ENCODE results near the gene OSBPL10. TPM values are rescaled to one million over a fixed set of nuclear protein-coding genes. Genes with fewer than 3 reads are reported as not detected.

Gene OSBPL10
- total RNA-seq, 1 experiment from 2014 or later, result 48.0 TPM

- H3K27me3 ChIP-seq (ENCODE audit: low read length), result no peaks in the 10 kb centered on the region
- no peak overlapping the region for H3K9ac ChIP-seq (ENCODE audit: low read length)
- no peaks in the 10 kb centered on the region for H3K9me3 ChIP-seq (ENCODE audit: low read length)
- no peak overlapping the region for H3K4me3 ChIP-seq (ENCODE audit: low read length)
- H3K79me2 ChIP-seq (ENCODE audit: low read length), result no peaks in the 10 kb centered on the region
- no peaks in the 10 kb centered on the region for H3K36me3 ChIP-seq (ENCODE audit: low read depth, low read length)
- H4K20me1 ChIP-seq (ENCODE audit: low read length), result no peaks in the 10 kb centered on the region
- H3K4me1 ChIP-seq (ENCODE audit: insufficient read depth, low read length), result peaks cover 11% of the 10 kb centered on the region
- H3K4me2 ChIP-seq (ENCODE audit: low read length), result no peak overlapping the region
- POLR2A ChIA-PET (ENCODE audit: unreplicated experiment), result no interaction called here
- no TSS peak for BruUV-seq (replicated peaks)
- H3F3A ChIP-seq (ENCODE audit: low read length, unreplicated experiment), result no peaks in the 10 kb centered on the region
- intact Hi-C loops (cut with micrococcal nuclease), result no loop called here
- DNase-seq (no peak), ATAC-seq (no peak)
- no peaks in the 10 kb centered on the region for H3K9me2 ChIP-seq (replicated peaks; ENCODE audit: low read length)
- H3K27ac ChIP-seq (ENCODE audit: low read length), result no peak overlapping the region
- TF ChIP-seq EZH2phosphoT487 (IDR thresholded peaks at IDR 0.05; ENCODE audit: borderline replicate concordance, low read length), result no peak
- H2AFZ ChIP-seq (ENCODE audit: low read length), result no peak overlapping the region
- CTCF ChIA-PET, result no interaction called here
These were observed 28.9 kb upstream of the OSBPL10 start for GRCh38 chr3:32009957-32010356.

DNA sequence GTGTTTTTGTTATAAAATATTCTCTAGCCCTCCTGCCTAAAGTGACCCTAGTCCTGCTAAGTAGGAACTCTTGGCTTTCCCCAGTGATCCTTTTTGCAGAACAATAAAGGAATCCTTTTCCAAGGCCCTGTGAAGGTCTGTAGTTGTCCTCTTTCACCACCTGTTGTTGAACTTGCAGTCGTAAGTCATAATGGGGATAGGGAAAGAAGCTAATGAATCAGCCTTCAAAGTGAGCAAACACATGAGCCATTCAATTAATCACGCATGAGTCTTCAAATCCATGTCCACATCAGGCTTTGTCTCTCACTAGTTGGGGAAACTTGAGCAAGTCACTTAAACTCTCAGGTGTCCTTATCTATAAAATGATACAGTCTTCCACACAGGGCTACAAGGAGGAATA, 28.0 kb upstream of the OSBPL10 start:
- ATAC-seq (peak; percentile 97), DNase-seq (peak; percentile 90)
- Histone ChIP-seq H3K27ac (ENCODE audit: low read length) (peak overlapping the region; percentile 11; the same call in 1 of the 2 replicates), H3K4me3 (ENCODE audit: low read length) (no peak overlapping the region), H3K79me2 (ENCODE audit: low read length) (no peaks in the 10 kb centered on the region), H3K9ac (ENCODE audit: low read length) (no peak overlapping the region), H3K27me3 (ENCODE audit: low read length) (no peaks in the 10 kb centered on the region), H3K9me3 (ENCODE audit: low read length) (no peaks in the 10 kb centered on the region), H3K4me2 (ENCODE audit: low read length) (no peak overlapping the region), H3F3A (ENCODE audit: low read length, unreplicated experiment) (no peaks in the 10 kb centered on the region), H3K9me2 (replicated peaks; ENCODE audit: low read length) (no peaks in the 10 kb centered on the region), H3K36me3 (ENCODE audit: low read depth, low read length) (no peaks in the 10 kb centered on the region), H3K4me1 (ENCODE audit: insufficient read depth, low read length) (peaks cover 11% of the 10 kb centered on the region), H4K20me1 (ENCODE audit: low read length) (no peaks in the 10 kb centered on the region), H2AFZ (ENCODE audit: low read length) (no peak overlapping the region)
- no TSS peak for BruUV-seq (replicated peaks)
- ChIA-PET POLR2A (ENCODE audit: unreplicated experiment) (interaction anchor here (0.6 kb wide), 1 partner anchor 164 kb away, joined by 5 read pairs; no protein-coding TSS in a partner anchor), CTCF (interaction anchor here (0.6 to 1.0 kb wide), 4 partner anchors 9 to 147 kb away, joined by 3 to 4 read pairs (median 4); no protein-coding TSS in a partner anchor)
- intact Hi-C loops (cut with micrococcal nuclease), result no loop called here
- TF ChIP-seq EZH2 (IDR thresholded peaks at IDR 0.05; ENCODE audit: low read length, unreplicated experiment), result no peak
- TF ChIP-seq CTCF (conservative IDR thresholded peaks at IDR 0.05; ENCODE audit: low read depth, low read length), result no peak
- no peak for TF ChIP-seq EZH2phosphoT487 (IDR thresholded peaks at IDR 0.05; ENCODE audit: borderline replicate concordance, low read length)

- no peaks in the 10 kb centered on the region for H3K9me2 ChIP-seq (replicated peaks; ENCODE audit: low read length)
- no TSS peak for BruUV-seq (replicated peaks)
- no peak overlapping the region for H3K9ac ChIP-seq (ENCODE audit: low read length)
- H3F3A ChIP-seq (ENCODE audit: low read length, unreplicated experiment), result no peaks in the 10 kb centered on the region
- H3K36me3 ChIP-seq (ENCODE audit: low read depth, low read length), result no peaks in the 10 kb centered on the region
- no peak overlapping the region for H3K4me2 ChIP-seq (ENCODE audit: low read length)
- H3K79me2 ChIP-seq (ENCODE audit: low read length), result no peaks in the 10 kb centered on the region
- no peak overlapping the region for H2AFZ ChIP-seq (ENCODE audit: low read length)
- no peak overlapping the region for H3K27ac ChIP-seq (ENCODE audit: low read length)
- H3K27me3 ChIP-seq (ENCODE audit: low read length), result no peaks in the 10 kb centered on the region
- H4K20me1 ChIP-seq (ENCODE audit: low read length), result no peaks in the 10 kb centered on the region
- ChIA-PET CTCF (no interaction called here), POLR2A (ENCODE audit: unreplicated experiment) (no interaction called here)
- intact Hi-C loops (cut with micrococcal nuclease), result no loop called here
- peak; percentile 51 for DNase-seq
- ATAC-seq, result peak; percentile 51
- no peaks in the 10 kb centered on the region for H3K9me3 ChIP-seq (ENCODE audit: low read length)
- no peak overlapping the region for H3K4me3 ChIP-seq (ENCODE audit: low read length)
- H3K4me1 ChIP-seq (ENCODE audit: insufficient read depth, low read length), result peaks cover 6% of the 10 kb centered on the region
- peak; percentile 43; the same call in 1 of the 2 replicates for TF ChIP-seq CTCF (conservative IDR thresholded peaks at IDR 0.05; ENCODE audit: low read depth, low read length)
- no peak for TF ChIP-seq EZH2phosphoT487 (IDR thresholded peaks at IDR 0.05; ENCODE audit: borderline replicate concordance, low read length)
These were observed 23.2 kb upstream of the OSBPL10 start for GRCh38 chr3:32004113-32004765.

Measured in PC-3 (cell line).